Upper lobe of right lung (tissue), 1 donor: ENCODE data around the gene TP63. TPM values are rescaled to one million over a fixed set of nuclear protein-coding genes. Genes with fewer than 3 reads are reported as not detected.

ENCODE experiments used
- ATAC-seq: fragments of 200-7000 bp; cut with Tn5 transposase; one replicate; pipeline ENCODE4 v1.9.1; 2020; ENCODE audit warnings: mild to moderate bottlenecking, moderate library complexity
- DNase-seq: peaks from one replicate; pipeline ENCODE4 v3.0.0-alpha.2; 2020
- H3K27ac ChIP-seq: fragments of 200-600 bp; one replicate; pipeline ENCODE4 v1.8.0; 2022
- H3K27me3 ChIP-seq: fragments of 200-600 bp; one replicate; pipeline ENCODE4 v1.8.0; 2022; ENCODE audit warnings: mild to moderate bottlenecking
- H3K36me3 ChIP-seq: fragments of 200-600 bp; one replicate; pipeline ENCODE4 v1.8.0; 2022
- H3K4me1 ChIP-seq: fragments of 200-600 bp; one replicate; pipeline ENCODE4 v1.8.0; 2022
- H3K4me3 ChIP-seq: fragments of 200-600 bp; one replicate; pipeline ENCODE4 v1.8.0; 2022; ENCODE audit warnings: mild to moderate bottlenecking
- H3K9me3 ChIP-seq: fragments of 200-600 bp; one replicate; pipeline ENCODE4 v1.8.0; 2022
- intact Hi-C: fragments of 100-400 bp; cut with DNase I; formaldehyde crosslinking; loops from one replicate; pipeline ENCODE4 v1.11.0; 2022
- total RNA-seq: library from RNA; stranded (reverse); fragmentation: NEBNext Ultra II Directional; extraction: Animal tissue kit (Norgen Biotek cat#: 25700); gene quantifications from one replicate; pipeline ENCODE4 v1.2.1, GENCODE V29; 2021
- TF ChIP-seq, protein P1 (sequence below): fragments of 200-600 bp; IDR thresholded peaks from one replicate; pipeline ENCODE4 v1.8.0; 2022; ENCODE audit warnings: antibody characterized with exemption
- donor health status: DM: no; HTN: yes; CAD: no; lungs with severe emphysema.

TP63 gene
- total RNA-seq, 1 donor from 2014 or later = 1.3 TPM

DNA sequence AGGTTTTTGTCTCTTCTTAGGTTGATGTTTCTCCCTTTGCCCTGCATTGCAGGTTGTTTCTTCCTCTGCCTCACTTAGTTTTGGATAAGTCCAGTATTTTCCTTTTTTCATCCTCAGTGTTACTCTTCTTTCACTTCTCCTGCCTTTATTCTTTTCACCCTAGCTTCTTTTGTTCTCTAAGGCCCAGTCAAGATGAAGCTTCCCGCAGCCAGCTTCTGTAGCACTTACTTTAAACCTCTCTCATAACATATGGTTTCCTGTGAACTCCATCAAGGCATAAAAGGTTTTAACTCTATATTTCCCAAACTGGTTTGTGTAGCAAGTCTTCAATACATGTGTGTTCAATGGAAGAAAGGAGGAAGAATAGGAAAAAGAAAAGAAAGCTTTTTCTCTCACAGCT, 54.1 kb downstream of the TP63 start:
- DNase-seq (no peak), ATAC-seq (no peak)
- Histone ChIP-seq H3K4me1 (no peaks in the 10 kb centered on the region), H3K27me3 (no peaks in the 10 kb centered on the region), H3K36me3 (no peaks in the 10 kb centered on the region), H3K27ac (no peak overlapping the region), H3K4me3 (no peak overlapping the region), H3K9me3 (no peaks in the 10 kb centered on the region)
- intact Hi-C loops = no loop called here
- TF ChIP-seq, protein P1, sequence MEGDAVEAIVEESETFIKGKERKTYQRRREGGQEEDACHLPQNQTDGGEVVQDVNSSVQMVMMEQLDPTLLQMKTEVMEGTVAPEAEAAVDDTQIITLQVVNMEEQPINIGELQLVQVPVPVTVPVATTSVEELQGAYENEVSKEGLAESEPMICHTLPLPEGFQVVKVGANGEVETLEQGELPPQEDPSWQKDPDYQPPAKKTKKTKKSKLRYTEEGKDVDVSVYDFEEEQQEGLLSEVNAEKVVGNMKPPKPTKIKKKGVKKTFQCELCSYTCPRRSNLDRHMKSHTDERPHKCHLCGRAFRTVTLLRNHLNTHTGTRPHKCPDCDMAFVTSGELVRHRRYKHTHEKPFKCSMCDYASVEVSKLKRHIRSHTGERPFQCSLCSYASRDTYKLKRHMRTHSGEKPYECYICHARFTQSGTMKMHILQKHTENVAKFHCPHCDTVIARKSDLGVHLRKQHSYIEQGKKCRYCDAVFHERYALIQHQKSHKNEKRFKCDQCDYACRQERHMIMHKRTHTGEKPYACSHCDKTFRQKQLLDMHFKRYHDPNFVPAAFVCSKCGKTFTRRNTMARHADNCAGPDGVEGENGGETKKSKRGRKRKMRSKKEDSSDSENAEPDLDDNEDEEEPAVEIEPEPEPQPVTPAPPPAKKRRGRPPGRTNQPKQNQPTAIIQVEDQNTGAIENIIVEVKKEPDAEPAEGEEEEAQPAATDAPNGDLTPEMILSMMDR = no peak

DNA sequence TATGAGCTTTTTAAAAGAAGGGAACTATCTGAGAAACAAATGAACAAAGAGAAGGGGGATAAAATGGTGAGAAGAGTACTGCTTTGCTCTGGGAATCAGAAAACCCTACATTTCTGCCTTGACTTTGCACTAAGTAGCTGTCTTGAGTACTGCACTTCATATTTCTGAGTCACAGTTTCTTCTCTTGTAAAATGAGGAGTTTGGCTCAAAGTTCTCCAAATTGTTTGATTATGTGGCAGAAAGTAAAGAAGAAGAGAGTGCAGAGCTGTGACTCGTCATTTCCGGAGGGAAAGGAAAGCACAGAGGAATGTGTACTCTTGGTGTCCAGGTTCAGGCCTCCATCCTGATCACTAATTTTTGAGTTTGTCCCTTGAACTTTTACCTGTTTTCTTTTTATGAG, 54.7 kb downstream of the TP63 start:
- no peaks in the 10 kb centered on the region for H3K4me1 ChIP-seq
- H3K36me3 ChIP-seq = no peaks in the 10 kb centered on the region
- no peak for ATAC-seq
- no peak for DNase-seq
- intact Hi-C loops = no loop called here
- H3K4me3 ChIP-seq = no peak overlapping the region
- TF ChIP-seq, protein P1 = no peak
- no peaks in the 10 kb centered on the region for H3K27me3 ChIP-seq
- H3K27ac ChIP-seq = no peak overlapping the region
- no peaks in the 10 kb centered on the region for H3K9me3 ChIP-seq

DNA sequence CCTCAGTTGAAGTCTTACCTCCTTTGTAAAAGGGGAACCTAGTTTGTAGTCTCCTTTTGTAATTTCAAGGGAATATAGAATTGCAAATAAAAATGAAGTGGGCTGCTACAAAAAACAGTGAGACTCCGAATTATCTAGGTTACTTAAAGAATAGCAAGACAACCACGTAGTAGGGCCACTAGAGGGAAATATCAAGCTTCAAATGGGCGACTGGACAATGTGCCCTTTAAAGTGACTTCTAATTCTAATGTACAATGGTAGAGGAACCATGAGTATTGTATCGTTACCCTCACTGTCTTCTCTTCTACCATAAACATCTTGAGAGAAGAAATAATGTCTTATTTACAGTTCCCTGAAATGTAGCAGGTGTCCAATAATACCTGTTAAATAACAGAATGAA, 56.3 kb downstream of the TP63 start:
- no peak overlapping the region for H3K4me3 ChIP-seq
- TF ChIP-seq, protein P1 = no peak
- intact Hi-C loops = no loop called here
- no peaks in the 10 kb centered on the region for H3K36me3 ChIP-seq
- no peak for ATAC-seq
- no peaks in the 10 kb centered on the region for H3K9me3 ChIP-seq
- no peak for DNase-seq
- no peaks in the 10 kb centered on the region for H3K27me3 ChIP-seq
- no peaks in the 10 kb centered on the region for H3K4me1 ChIP-seq
- no peak overlapping the region for H3K27ac ChIP-seq

DNA sequence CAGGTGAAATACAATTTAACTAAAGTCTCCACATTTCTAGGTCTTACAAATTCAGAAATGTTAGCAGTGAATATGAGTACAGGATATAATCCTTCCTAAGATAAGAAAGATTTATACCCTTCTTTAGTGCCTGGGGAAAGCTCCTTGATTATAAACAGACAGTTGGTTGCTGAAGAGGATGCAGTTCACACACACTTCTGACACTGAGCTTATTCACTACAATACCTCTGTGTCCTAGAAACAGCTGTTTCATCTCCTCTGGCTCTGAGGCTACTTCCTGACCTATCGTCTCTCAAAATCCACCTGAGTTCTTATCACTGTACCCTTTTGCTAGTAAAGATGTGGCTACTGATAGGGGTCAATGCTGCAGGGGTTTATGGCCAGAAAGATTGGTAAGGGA, 57.1 kb downstream of the TP63 start:
- Histone ChIP-seq H3K27ac (no peak overlapping the region), H3K4me1 (no peaks in the 10 kb centered on the region), H3K9me3 (no peaks in the 10 kb centered on the region), H3K36me3 (no peaks in the 10 kb centered on the region), H3K27me3 (no peaks in the 10 kb centered on the region), H3K4me3 (no peak overlapping the region)
- DNase-seq = no peak
- intact Hi-C loops = no loop called here
- TF ChIP-seq, protein P1 = no peak
- no peak for ATAC-seq

DNA sequence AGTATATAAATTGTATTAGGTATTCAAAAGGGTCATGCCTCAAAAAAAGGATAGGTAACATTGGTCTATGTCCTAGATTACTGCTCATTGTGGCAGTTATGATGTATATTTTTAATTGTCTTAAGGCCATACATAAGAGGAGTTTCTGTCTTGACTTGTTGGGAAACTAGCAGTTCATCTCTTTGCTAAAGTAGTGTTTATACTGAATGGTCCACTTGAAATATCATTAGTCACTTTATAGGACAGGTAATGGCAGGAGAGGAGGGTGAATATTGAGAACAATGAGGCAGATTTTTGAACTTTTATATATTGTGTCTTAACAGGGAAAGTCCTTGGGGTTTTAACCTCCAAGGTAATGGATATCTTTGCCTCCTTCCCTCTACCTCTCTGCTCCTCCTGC, 58.4 kb downstream of the TP63 start:
- no peaks in the 10 kb centered on the region for H3K9me3 ChIP-seq
- no peaks in the 10 kb centered on the region for H3K36me3 ChIP-seq
- intact Hi-C loops = no loop called here
- ATAC-seq (no peak), DNase-seq (no peak)
- no peaks in the 10 kb centered on the region for H3K4me1 ChIP-seq
- TF ChIP-seq, protein P1 = no peak
- H3K27me3 ChIP-seq = no peaks in the 10 kb centered on the region
- H3K4me3 ChIP-seq = no peak overlapping the region
- no peak overlapping the region for H3K27ac ChIP-seq

DNA sequence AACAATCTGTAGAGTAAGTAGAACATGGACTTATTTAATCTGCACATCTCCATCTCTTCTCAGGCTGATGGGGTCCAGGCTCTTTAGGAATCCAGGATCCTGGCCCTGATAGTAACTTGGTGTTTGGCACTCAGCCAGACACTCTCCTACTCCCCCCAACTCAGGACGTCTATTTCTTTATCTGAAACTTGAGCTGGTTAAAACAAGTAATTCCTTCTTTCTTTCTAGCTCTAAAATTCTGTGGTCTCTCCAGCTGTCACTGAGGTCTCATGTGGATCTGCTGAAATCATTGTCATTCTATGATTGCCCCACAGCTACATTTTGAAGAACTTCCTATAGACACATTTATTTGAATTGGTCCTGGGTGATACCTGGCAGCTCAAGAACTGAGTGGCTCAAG, 59.0 kb downstream of the TP63 start:
- intact Hi-C loops = no loop called here
- DNase-seq (no peak), ATAC-seq (no peak)
- no peak overlapping the region for H3K27ac ChIP-seq
- TF ChIP-seq, protein P1 = no peak
- H3K9me3 ChIP-seq = no peaks in the 10 kb centered on the region
- H3K27me3 ChIP-seq = no peaks in the 10 kb centered on the region
- no peaks in the 10 kb centered on the region for H3K4me1 ChIP-seq
- H3K36me3 ChIP-seq = no peaks in the 10 kb centered on the region
- H3K4me3 ChIP-seq = no peak overlapping the region
